Inferior parietal cortex (tissue), 1 donor: Measurements from ENCODE around the gene DDX28.

Source experiments
- DNase-seq: peaks from one replicate; pipeline ENCODE4 v3.0.0-alpha.2; 2016; ENCODE audit errors: extremely low spot score

Gene DDX28

GRCh38 chr16:68022728-68023537 lies at the start of gene DDX28, which contains the start of gene DUS2:
TSS of gene DDX28 (minus strand) at chr16:68023232. CDS start at chr16:68023202, 30 bp downstream.
TSS of gene DUS2 (plus strand) at chr16:68023284. CDS start at chr16:68038024, 14,740 bp downstream.
- peak; percentile 96 for DNase-seq

GRCh38 chr16:68072038-68072695 lies 49.1 kb upstream of the DDX28 start:
- no peak for DNase-seq

DNA sequence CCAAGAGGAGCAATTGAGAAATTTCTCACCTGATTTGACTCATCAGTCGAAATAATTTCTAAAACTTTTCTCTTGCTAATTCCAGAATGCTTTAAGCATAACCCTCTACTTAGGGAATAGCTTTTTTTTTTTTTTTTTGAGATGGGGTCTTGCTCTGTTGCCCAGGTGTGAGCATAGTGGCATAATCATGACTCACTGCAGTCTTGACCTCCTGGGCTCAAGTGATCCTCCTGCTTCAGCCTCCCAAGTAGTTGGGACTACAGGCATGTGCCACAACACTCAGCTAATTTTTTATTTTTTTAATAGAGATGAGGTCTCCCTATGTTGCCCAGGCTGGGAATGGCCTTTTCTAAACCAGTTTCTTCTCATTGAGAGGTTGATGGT lies 48.5 kb upstream of the DDX28 start:
- DNase-seq = no peak

DNA sequence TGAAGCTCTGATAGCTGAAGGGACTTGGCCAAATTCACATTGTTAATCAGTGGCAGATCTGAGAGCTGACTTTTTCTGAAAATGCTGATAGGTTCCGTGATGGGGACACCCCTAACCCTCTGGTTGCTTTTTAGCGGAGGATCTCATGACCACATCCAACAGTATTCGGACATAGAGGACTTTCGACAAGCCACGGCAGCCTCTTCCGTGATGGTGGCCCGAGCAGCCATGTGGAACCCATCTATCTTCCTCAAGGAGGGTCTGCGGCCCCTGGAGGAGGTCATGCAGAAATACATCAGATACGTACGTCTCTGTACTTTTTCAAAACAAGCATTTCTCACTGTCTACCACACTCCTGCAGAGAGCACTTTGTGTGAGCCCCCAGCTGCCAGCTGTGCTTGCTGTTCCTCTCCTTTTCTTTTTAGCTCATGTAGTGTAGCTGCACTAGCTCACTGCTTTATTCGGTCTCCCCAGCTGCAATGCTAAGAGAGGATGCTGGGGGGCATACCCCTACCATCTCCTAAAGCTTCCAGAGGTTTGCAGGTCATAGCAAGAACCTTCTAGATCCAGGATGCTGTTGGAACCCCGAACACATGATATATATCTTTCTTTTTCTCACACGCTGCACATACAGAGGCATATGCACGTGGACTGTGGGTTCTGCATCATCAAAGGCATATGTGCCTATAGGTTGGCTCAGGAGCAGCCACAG lies 47.9 kb upstream of the DDX28 start:
- no peak for DNase-seq

DNA sequence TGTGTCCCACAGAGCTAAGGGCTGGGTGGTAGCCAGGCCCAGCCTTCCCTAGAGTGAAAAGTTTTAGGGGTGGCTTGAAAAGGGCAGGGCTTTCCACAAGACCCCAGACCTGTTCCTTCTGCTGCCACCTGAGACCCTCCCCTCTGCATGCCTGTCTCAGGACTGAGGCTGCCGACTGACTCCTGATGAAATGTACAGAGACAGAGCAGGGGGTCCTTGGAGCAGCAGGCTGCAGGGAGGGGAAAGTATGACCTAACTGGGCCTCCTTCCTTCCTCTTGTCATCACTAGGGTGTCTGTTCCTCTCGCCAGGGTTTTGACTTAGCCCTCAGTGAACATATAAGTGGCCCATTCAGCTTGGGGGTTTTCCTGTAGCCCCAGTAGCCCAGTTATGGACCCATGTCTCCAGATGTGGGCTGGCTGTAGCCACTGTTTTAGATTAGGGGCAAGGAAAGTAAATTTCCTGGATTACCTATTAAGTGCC lies 47.3 kb upstream of the DDX28 start:
- DNase-seq = no peak

- no peak for DNase-seq
Observed at GRCh38 chr16:68069511-68070248, 46.6 kb upstream of the DDX28 start.

DNA sequence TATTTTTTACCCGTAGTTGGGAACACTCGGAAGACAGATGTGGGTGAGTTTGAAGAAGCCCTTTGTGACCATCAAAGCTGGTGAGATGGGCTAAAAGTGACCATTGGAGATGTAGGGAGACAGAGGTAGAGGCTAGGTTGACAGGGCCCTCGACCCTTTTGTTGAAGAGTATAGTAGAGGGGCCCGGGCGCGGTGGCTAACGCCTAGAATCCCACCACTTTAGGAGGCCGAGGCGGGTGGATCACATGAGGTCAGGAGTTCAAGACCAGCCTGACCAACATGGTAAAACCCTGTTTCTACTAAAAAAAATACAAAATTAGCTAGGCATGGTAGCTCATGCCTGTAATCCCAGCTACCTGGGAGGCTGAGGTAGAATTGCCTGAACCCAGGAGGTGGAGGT lies 45.9 kb upstream of the DDX28 start:
- DNase-seq = no peak

GRCh38 chr16:68066763-68067162 lies 43.7 kb upstream of the DDX28 start:
- no peak for DNase-seq

- DNase-seq = no peak
Observed at GRCh38 chr16:68065716-68066305, 42.8 kb upstream of the DDX28 start.

DNA sequence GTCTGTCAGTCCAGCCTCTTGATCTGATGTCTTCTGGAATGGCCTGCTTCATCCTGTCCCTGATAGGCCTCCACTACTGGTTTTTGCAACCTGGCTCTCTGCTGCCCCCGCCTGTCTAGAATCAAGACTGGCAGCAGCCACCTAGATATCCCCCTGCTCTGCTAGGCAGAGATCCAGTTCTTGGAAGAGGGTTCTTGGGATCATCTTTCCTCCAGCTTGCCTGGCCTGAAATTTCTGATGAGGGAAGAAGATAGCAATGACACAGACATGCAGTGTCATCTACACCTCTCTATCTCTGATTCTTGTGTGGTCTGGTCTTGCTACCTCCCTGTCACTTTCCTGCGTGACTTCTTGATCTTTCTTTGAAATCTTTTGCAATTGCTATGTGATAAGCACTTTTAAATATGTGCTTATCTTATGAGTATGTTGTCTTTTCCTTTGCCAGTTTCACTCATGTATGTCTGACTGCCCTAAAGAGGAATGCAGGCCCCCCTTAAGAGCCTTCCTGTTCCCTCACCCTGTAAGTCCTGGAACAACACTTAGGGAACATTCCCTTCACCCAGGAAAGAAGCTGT lies 41.8 kb upstream of the DDX28 start:
- DNase-seq = peak; percentile 61

GRCh38 chr16:68062910-68063393 lies 39.9 kb upstream of the DDX28 start:
- DNase-seq = no peak

GRCh38 chr16:68061396-68061795 lies 38.4 kb upstream of the DDX28 start:
- no peak for DNase-seq

DNA sequence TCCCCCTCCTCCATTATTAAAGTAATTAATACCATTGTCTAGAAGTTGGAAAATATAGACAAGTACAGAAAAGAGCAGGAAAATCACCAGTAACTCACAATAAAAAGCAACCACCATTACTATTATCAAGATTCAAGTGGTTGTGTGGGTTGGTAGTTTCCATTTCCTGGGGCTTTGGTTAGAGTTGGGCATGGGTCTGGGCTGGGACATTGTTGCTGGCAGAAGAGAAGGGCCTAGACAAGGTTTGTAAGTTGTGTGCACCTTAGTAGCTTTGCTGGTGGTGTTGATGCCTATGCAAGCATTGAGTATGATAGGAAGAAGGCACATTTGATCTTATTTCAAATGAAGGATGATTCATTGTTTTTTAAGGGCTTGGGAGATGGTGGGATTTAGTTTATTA lies 36.8 kb upstream of the DDX28 start:
- no peak for DNase-seq

- DNase-seq = no peak
Observed at GRCh38 chr16:68055395-68055794, 32.4 kb upstream of the DDX28 start.

GRCh38 chr16:68049449-68049848 lies 26.4 kb upstream of the DDX28 start:
- DNase-seq = no peak

DNA sequence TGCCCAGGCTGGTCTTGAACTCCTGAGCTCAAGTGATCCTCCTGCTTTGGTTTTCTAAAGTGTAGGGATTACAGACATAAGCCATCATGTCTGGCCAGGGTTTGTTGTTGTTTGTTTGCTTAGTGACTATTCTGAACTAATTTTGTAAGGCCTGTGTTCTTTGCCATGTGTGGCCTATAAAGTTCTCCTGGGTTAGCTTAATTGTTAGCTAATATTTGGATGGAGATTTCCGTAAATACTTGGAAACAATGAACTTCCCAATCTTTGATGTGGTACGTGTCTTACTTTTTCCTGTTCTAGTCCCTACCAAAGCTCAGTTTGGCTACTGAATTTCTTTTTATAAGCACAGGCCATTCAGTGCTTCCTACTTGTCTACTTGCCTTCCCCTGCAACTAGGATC lies 25.0 kb upstream of the DDX28 start:
- DNase-seq = no peak

- no peak for DNase-seq
Observed at GRCh38 chr16:68046106-68046505, 23.1 kb upstream of the DDX28 start.

DNA sequence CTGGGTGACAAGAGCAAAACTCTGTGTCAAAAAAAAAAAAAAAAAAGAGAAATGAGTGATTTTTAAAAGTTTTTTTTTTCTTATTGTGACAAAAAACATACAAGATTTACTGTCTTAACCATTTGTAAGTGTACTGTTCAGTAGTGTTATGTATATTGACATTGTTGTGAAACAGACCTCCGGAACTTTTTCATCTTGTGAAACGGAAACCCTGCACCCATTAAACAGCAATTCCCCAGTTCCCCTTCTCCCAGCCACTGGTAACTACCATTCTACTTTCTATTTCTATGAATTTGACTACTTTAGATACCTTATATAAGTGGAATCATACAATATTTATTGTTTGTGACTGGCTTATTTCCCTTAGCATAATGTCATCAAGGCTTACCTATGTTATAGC lies 18.8 kb upstream of the DDX28 start:
- DNase-seq = no peak

GRCh38 chr16:68040506-68041288 lies 17.7 kb upstream of the DDX28 start:
- peak; percentile 65 for DNase-seq
